GM18868 (cell line): Measurements from ENCODE around the gene NKIRAS1.
"Not testable (repeated sequence)": the region's sequence is repeated elsewhere in the genome, so short reads cannot be mapped to it uniquely, and the experiment has no call there.

Experiments
- ATAC-seq: cut with Tn5 transposase; IDR thresholded peaks from one replicate; pipeline ENCODE4 v1.9.1; 2021; ENCODE audit warnings: mild to moderate bottlenecking, moderate library complexity; ENCODE audit not compliant: unreplicated experiment

Gene NKIRAS1

GRCh38 chr3:23911397-23911796, 5.4 kb downstream of the NKIRAS1 start:
- no peak for ATAC-seq

DNA sequence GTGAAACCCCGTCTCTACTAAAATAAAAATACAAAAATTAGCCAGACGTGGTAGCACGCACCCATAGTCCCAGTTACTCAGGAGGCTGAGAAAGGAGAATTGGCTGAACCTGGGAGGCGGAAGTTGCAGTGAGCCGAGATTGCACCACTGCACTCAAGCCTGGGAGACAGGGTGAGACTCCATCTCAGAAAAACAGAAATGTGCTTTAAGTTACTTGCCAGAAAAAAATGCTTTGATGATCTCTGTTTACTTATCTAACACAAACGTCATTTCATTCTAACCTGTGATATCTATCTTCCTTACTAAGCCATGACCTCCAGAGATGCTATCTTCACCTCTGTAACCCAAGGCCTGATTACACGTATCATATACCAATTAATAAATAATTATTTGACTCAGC, 7.4 kb downstream of the NKIRAS1 start:
- no peak for ATAC-seq

DNA sequence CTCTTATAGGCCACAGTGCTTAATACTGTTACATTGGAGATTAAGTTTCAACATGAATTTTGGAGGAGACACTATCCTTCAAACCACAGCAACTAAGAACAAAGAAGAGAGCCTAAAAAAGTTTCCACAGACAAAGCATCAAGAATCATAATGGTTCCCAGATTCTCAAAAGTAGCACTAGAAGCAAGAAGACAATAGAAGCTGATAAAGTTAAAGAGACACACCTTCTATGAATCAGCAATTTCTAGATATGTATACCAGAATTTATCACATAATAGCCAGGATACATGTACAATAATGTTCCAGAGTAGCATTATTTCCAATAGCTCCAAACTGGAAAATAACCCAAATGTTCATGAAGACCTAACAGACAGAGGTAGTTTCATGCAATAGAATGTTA, 12.2 kb downstream of the NKIRAS1 start:
- ATAC-seq, result no peak

GRCh38 chr3:23900744-23901143, 16.0 kb downstream of the NKIRAS1 start:
- ATAC-seq, result no peak

DNA sequence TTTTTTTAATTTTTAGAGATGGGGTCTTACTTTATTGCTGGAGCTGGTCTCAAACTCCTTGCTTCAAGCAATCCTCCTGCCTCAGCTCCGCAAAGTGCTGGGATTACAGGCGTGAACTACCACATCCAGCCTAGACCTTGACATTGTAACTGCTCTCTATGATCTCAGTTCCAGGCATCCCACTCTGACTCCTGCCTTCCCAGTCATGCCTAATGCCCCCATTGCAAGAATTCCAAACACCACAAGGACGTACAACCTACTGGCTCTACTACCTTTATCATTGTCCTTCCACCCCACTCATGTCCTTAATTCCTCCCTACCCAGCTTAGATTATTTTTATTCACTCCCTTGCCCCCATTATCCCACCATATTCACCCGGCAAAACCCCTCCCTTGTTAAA, 21.6 kb downstream of the NKIRAS1 start:
- ATAC-seq, result no peak

DNA sequence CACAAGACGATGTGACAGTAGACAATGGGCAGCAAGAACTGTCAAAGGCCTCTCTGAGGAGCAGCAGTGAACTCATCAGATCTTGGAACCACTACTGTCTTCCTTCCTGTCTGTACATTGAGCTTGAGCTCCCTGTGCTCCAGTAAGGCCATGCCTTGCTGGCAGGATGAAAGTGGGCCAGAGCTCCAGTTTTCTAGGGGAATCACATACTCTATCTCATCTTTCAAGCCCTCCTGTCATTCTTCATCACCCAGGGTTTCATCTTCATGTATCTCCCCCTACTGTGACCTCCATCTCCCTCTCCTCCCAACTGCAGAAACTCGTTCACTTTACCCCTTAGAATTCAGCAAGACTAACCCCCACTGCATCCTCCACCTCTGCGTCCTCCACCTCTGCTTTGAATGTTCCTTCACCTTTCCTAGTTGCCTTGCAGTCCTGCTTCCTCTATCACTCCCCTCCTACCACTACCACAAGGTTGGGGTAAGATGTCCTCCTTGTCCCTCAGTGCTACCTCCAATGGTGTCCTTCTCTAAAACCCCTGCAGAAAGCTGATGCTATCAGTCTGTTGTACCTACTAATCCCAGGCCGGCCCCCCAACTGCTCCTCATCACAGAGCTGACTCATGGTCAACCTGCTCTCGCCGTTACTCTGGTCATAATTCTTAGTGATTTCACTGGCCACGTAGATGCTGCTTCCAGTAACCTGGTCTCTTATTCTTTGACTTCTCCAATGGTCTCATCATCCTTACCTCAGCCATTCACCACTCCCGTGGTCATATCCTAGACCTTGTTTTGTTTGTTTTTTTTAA, 22.3 kb downstream of the NKIRAS1 start:
- no peak for ATAC-seq

- ATAC-seq, result no peak
Observed at GRCh38 chr3:23889950-23890349, 26.8 kb downstream of the NKIRAS1 start.

DNA sequence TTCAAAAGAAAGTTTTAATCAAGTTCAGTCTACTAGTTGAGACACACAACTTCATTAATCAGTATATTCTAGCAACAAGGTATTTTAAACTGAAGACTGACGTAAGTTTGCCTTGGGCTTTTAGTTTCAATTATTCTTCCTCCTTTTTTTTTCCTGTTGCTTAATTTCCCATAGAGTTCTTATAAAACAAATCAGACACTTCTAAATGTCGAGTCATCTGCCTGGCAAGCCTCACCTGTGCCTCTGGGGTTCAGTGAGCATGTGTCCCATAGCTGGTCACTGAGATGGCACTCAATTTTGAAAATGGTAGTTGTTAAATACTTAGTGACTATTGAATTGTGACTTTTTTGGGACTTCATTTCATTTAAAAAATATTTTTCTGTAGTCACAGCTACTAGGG, 27.4 kb downstream of the NKIRAS1 start:
- ATAC-seq, result no peak

GRCh38 chr3:23888617-23889228, 28.1 kb downstream of the NKIRAS1 start:
- peak; percentile 51 for ATAC-seq

GRCh38 chr3:23886311-23886710, 30.5 kb downstream of the NKIRAS1 start:
- ATAC-seq, result no peak

- no peak for ATAC-seq
Observed at GRCh38 chr3:23885210-23885609, 31.6 kb downstream of the NKIRAS1 start.

DNA sequence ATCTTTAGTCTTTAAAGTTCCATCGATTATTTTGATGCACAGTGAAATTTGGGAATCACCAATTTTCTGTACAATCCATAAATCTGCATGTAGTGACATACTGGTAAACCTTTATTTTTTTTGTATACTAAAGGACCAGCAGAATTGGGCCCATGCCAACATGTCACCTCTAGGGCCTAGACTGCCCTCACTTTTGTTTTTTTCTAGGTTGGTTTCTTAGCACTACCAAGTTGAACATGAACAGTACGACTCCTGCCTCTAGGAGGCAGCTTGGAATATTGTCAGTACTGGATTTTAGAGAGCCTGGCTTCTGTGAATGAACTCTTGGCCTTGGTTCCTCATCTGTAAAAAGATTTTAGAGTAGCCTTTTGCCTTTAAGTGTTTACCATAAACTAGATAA, 32.3 kb downstream of the NKIRAS1 start:
- no peak for ATAC-seq

GRCh38 chr3:23882487-23882918, 34.3 kb downstream of the NKIRAS1 start:
- no peak for ATAC-seq

DNA sequence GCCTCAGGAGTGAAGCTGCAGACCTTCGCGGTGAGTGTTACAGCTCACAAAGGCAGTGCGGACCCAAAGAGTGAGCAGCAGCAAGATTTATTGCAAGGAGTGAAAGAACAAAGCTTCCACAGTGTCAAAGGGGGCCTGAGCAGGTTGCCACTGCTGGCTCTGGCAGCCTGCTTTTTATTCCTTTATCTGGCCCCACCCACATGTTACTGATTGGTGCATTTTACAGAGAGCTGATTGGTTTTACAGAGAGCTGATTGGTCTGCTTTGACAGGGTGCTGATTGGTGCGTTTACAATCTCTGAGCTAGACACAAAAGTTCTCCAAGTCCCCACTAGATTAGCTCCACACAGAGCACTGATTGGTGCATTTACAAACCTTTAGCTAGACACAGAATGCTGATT, 34.8 kb downstream of the NKIRAS1 start:
- not testable (repeated sequence) for ATAC-seq

- no peak for ATAC-seq
Observed at GRCh38 chr3:23880703-23881339, 36.0 kb downstream of the NKIRAS1 start.

DNA sequence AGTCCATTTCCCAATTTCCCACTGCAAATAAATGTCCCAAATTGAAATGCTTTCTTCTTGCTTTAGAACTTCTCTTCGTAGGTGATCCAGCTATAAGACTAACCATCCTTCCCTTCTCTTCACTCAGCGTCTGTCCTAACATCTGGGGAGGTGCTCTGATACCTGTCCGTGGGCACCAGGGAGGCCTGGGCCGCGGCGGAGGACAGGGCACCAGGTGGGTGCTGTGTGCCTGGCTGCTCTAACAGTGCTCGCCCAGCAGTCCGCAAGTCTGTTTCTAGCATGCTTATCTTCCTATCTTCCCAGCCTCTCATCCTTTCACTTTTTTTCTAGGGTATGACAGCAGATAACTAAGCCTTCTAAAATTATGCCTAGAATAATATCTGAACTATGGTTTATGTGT, 37.3 kb downstream of the NKIRAS1 start:
- no peak for ATAC-seq

GRCh38 chr3:23877329-23877980, 39.3 kb downstream of the NKIRAS1 start:
- ATAC-seq, result no peak

DNA sequence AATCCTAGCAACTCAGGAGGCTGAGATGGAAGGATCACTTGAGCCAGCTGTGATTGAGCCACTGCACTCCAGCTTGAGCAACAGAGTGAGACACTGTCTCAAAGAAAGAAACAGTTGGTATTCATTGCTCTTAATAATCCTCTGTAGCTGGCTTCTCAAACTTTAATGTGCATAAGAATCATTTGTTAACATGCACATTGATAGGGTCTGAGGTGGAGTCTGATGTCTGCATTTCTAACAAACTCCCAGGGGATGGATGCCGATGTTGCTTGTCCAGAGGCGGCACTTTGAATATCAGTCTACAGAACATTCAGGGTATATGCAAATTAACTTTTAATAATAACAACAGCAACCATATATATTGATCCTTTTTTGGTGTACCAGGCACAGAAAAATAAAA, 39.9 kb downstream of the NKIRAS1 start:
- no peak for ATAC-seq

- no peak for ATAC-seq
Observed at GRCh38 chr3:23875113-23875725, 41.6 kb downstream of the NKIRAS1 start.

- ATAC-seq, result no peak
Observed at GRCh38 chr3:23874359-23875112, 42.3 kb downstream of the NKIRAS1 start.
